Measurements from ENCODE around the gene GAS2L3. TPM values are rescaled to one million over a fixed set of nuclear protein-coding genes. Genes with fewer than 3 reads are reported as not detected.
"Not testable (repeated sequence)": the region's sequence is repeated elsewhere in the genome, so short reads cannot be mapped to it uniquely, and the experiment has no call there.

GAS2L3 gene
- total RNA-seq, 1 donor from 2014 or later: 23.7 TPM

DNA sequence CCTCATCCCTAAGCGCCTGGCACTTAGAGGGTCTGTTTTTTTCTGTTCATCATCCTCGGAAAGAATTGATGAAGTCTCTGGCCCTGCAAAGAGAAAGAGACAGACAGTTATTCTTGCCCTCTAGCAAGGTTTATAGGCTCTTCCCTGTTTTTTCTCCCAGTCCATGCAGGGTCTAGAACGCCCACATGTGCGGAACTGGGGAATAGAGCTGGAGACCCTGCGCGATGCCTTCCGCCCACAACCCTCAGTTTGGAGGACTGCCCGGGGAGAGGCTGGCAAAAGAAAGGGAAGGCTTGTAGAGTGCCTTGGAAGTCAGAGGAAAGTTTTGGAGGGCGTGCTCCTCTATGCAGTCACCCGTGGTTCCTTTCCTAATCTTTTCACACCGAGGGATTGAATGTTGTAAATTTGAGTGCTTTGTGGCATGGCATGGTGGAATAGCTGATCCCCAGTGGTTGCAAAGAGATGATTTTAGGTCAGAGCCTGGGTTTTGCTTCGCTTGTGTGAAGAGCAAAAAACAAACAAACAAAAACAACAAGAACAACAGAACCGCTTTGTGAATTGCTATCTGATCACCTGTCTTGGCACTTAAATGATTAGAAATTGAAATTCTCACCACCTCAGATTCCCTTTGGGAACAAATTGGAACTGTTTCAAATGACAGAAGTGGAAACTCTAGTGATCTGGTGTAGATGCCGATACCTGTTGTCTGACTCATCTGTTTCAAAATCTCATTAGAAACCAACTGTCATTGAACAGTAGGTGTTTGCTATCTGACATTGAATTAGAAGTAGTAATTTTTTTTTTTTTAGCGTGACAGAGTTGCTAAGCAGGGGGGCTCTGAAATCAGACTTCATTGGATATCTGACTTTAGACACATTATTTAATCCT is 947 bp downstream of the GAS2L3 start:
- DNase-seq (ENCODE audit: low read depth): peak; percentile 42

GRCh38 chr12:100576331-100577036 is 3.0 kb downstream of the GAS2L3 start:
- DNase-seq (ENCODE audit: low read depth): peak; percentile 65

DNA sequence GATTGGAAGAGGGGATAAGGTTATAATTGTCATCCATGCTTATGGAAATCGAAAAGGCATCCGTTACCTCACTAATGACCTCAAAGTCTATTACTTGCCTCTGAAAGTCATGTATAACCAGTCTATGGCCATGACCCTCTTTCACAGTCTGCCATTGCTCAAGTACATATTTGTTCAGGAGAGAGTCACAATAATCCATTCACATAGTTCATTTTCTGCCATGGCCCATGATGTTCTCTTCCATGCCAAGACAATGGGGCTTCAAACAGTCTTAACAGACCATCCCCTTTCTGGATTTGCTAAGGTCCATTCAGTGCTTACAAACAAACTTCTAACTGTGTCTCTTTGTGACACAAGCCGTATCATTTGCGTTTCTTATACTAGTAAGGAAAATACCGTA is 5.4 kb downstream of the GAS2L3 start:
- no peak for DNase-seq (ENCODE audit: low read depth)

DNA sequence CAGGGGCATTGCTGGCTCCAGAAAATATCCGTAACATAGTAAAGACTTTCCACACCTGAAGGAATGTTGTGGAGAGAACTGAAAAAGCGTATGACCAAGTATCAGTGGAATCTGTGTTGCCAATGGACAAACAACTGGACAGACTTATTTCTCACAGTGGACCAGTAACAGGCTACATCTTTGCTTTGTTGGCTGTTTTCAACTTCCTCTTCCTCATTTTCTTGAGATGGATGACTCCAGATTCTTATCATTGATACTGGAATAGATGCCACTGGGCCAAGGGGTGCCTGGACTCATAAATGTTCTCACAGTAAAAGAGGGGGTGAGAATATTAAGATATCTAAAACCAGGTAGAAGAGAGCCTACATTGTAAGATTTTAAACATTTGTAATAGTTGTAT is 6.4 kb downstream of the GAS2L3 start:
- no peak for DNase-seq (ENCODE audit: low read depth)

GRCh38 chr12:100584256-100584655 is 10.8 kb downstream of the GAS2L3 start:
- no peak for DNase-seq (ENCODE audit: low read depth)

- DNase-seq (ENCODE audit: low read depth): no peak
Measured at GRCh38 chr12:100591979-100592378, 18.5 kb downstream of the GAS2L3 start.

- DNase-seq (ENCODE audit: low read depth): peak; percentile 18
Measured at GRCh38 chr12:100593490-100593889, 20.0 kb downstream of the GAS2L3 start.

DNA sequence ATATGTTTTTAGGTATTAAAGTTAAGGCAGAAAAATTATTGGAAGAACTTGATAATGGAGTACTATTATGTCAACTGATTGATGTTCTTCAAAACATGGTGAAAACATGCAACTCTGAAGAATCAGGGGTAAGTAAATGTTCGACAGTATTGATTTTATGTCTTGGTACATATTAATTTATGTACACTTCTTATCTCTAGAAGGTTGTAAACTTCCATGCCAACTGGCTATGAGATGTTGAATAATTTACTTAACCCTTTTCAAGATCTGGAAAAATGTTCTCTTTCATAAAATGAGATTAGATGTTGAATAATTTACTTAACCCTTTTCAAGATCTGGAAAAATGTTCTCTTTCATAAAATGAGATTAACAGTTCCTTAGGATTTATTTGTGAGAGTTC is 28.1 kb downstream of the GAS2L3 start:
- DNase-seq (ENCODE audit: low read depth): no peak

- not testable (repeated sequence) for DNase-seq (ENCODE audit: low read depth)
Measured at GRCh38 chr12:100602997-100603396, 29.5 kb downstream of the GAS2L3 start.

DNA sequence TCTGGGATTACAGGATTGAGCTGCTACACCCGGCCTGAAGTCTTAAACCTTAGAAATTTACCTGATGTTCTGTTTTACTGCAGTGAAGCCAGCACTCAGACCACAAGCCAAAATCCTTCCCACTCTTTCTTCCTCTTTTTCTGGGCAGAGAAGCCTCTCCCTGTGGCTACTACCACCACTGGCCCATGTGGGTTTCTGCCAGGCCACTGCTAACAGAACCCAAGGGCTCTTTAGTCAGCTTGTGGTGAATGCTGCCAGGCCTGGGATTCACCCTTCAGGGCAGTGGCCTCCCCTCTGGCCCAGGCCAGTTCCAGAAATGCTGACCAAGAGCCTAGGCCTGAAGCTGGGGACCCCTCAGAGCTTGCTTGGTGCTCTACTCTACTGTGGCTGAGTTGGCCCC is 35.3 kb downstream of the GAS2L3 start:
- DNase-seq (ENCODE audit: low read depth): no peak

DNA sequence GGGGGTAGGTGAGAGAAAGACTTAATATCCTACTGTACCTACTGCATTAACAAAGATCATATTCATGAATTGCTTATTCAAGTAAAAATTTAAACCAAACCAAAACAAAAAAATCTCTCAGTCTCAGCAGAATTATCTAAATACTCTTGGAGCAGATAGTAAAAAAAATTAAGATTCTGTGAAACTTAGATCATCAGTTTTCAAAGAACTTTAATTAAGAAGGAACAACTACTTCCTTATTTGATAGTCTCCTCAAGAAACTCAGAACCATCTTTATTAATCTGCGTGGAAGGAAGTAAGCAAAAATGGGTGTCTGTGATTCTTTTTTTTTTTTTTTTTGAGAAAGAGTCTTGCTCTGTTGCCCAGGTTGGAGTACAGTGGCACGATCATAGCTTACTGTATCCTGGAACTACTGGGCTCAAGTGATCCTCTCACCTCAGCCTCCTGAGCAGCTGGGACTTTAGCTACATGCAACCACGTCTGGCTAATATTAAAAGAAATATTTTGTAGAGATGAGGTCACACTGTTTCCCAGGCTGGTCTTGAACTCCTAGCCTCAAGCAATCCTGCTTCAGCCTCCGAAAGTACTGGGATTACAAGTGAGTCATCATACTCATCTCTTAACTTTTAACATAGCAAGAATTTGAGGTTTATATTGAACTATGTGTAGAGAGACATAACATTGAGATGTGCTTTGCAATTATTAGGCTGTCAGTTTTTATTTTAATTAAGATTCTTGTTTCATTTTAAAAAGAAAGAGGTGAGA is 37.4 kb downstream of the GAS2L3 start:
- no peak for DNase-seq (ENCODE audit: low read depth)

DNA sequence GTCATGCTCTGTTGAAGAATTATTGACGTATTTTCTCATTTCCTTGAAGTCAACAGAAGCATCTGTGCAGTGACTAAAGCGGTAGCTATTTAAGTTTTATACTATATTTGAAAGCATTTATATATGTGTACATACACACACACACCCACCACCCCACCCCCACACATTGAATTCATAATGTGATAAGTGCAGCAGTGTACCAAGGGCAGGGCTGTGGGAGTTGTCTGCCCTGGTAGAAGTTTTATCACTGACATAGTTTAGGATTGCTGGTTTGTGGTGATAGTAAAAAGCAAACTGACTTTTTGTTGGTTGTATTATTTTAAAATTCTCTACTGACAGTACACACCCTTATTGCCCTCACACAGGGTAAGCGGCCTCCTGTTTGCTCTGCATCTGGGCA is 39.1 kb downstream of the GAS2L3 start:
- DNase-seq (ENCODE audit: low read depth): no peak

DNA sequence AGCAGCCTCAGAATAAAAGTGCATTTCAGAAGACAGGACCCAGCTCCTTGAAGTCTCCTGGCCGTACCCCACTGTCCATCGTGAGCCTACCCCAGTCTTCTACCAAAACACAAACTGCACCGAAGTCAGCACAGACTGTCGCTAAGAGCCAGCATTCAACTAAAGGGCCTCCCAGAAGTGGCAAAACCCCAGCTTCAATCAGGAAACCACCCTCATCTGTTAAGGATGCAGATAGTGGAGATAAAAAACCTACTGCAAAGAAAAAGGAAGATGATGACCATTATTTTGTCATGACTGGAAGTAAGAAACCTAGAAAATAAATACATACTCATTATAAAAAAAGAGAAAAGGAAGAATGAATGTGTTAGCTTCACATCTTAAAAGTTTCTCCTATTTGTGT is 51.1 kb downstream of the GAS2L3 start:
- DNase-seq (ENCODE audit: low read depth): no peak

GRCh38 chr12:100632445-100632892 is 59.0 kb downstream of the GAS2L3 start:
- DNase-seq (ENCODE audit: low read depth): peak; percentile 91

- DNase-seq (ENCODE audit: low read depth): peak; percentile 84
Measured at GRCh38 chr12:100633082-100633785, 59.8 kb downstream of the GAS2L3 start.

DNA sequence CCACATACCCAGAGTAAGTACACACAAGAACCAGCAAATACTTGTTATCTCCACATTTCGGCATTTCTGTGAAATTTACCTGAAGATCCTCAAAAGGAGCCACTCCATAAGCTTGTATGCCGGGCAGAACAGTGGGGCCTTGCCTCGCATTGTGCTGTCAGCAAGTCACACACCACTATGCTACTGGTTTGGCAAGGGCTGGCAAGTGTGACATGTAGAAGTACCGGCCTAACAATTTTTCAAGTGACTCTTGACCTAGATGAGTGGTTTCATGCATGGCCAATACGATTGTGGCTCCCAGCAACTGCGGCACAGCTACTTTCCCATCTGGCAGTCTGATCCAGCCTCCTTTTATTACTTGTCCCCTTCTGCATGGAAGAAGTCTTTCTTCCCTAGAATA is 69.8 kb downstream of the GAS2L3 start:
- no peak for DNase-seq (ENCODE audit: low read depth)

DNA sequence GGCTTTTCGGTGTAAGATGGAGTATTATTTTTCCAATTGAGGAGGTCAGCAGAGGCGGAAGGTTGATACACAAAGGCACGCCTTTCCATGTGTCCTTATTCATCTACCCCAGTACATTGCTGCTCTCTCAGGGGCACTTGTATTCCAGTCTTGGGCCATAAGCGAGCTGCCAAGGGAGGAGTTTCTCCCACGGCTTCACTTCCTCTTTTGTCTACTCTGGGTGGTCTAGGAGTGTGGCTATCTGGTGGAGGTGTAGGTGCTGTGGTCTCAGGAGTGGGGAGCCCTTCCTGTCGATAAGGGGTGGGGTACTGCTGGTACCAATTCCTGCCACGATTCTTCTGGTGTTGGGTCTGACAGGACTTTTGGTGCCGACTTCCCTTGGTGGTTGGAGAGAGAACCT is 73.4 kb downstream of the GAS2L3 start:
- DNase-seq (ENCODE audit: low read depth): no peak

- DNase-seq (ENCODE audit: low read depth): no peak
Measured at GRCh38 chr12:100651108-100651507, 77.6 kb downstream of the GAS2L3 start.

DNA sequence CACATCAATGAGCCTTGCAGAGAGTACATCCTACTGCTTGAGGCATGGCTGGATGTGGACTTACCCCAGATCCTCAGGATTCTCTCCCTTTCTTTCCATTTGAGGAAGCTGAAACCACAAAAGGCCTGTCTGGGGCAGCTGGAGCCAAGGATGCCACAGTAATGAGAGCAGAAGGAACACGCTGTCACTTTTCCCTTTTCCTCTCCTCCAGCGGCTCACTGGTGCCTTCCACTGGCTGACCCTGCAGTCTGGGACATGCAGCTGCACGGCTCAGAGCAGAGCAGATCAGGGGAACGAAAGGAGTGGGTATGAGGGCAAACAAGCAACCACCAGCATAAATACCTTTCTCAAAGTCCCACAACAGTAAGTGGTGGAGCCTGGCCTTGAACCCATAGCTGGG is 78.2 kb downstream of the GAS2L3 start:
- DNase-seq (ENCODE audit: low read depth): peak; percentile 25

- no peak for DNase-seq (ENCODE audit: low read depth)
Measured at GRCh38 chr12:100652488-100652887, 79.0 kb downstream of the GAS2L3 start.

GRCh38 chr12:100656141-100656540 is 82.7 kb downstream of the GAS2L3 start:
- no peak for DNase-seq (ENCODE audit: low read depth)

DNA sequence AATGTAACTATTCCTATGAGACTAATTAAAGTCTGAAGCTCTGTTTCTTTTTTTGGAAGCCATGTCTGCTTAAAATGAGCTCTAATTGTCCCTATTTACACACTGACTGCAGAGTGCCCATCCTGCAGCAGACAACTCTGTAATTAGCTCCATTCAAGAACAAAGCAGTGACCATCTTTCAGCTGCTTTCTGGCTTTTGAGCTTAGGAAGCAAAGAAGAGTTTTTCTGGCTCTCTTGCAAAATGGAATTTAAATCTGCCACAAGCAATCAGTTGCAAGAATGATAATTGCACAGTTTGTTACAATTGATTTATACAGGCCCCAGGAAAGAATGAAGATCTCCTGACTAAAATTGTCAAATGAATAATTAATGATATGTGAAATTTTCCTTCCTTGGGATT is 83.4 kb downstream of the GAS2L3 start:
- DNase-seq (ENCODE audit: low read depth): no peak
